Panc1 (cell line): ENCODE measurements around the gene ANKRD13C.

ENCODE experiments used
- CTCF ChIP-seq: fragments of 450-650 bp; IDR thresholded peaks from 2 replicates; pipeline ENCODE4 v1.5.1; 2017; ENCODE audit warnings: mild to moderate bottlenecking
- TCF7L2 ChIP-seq: IDR thresholded peaks from 2 replicates; pipeline ENCODE4 v1.6.1; 2011; ENCODE audit warnings: mild to moderate bottlenecking, low read depth, low read length, inconsistent platforms

- no peak for TF ChIP-seq CTCF
- no peak for TF ChIP-seq TCF7L2
These were observed 36.3 kb downstream of the ANKRD13C start for GRCh38 chr1:70318191-70318590.
